GM18526 (cell line): ENCODE results near the gene CAMKMT.

Source experiments
- POLR2A ChIP-seq: IDR thresholded peaks from 3 replicates; pipeline ENCODE4 v1.6.1; 2011; ENCODE audit not compliant: insufficient read length; ENCODE audit errors: extremely low read depth

CAMKMT gene

DNA sequence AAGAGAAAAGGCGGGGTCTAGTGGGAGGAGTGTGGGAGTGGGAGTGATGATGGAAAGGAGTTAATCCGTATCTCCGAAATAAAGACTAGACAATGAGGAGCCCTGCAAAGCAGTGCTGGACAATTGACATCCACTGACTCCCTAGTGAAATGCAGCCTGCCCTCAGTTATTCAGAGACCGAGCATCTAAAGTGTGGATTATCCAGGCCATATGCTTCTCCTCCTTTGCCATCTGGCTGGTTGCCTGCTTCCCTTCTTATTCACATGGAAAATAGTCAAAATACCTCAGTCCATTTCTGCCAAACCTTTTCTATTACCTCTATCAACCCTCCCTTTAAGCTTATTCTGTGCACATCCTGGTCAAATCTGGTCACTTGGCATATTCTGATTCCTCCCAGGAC is 291.0 kb downstream of the CAMKMT start:
- TF ChIP-seq POLR2A: no peak

DNA sequence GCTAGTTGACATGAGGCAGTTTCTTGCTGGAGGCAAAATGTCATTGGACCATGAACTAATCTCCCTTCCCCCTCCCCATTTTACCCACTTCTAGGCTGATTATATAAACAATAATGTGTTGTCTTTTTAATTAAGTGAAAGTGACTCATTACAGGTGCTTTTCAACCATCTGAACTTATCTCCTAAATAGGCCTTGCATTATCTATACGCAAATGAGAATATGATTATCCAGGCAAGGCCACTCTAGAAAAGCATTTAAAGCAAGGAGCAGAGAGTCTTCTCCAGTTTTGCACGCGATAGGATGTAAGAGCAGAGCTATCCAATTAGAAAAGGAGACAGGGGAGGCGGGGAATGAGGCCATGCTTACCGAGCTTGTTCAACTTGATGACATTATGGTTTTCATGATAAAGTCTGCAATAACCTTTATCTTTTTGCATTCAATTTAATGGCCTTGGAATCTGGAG is 293.7 kb downstream of the CAMKMT start:
- no peak for TF ChIP-seq POLR2A

DNA sequence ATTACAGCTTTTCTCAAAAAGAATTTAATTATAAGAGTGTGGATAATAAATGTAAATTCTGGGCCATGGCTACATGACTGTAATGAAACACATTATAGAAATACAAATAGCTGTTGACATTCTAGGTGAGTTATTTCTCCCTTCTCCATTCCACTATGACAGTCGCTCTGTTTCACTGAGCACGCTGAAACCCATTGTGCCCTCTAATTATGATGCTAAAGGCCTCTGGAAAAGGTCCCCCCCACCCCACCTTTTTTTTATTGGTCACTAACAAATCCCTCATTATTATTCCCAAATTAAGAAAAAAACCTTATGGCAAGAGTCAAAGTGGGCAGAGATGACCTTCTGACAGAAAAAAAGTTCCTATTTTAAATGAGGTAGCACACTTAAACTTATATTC is 294.7 kb downstream of the CAMKMT start:
- no peak for TF ChIP-seq POLR2A

DNA sequence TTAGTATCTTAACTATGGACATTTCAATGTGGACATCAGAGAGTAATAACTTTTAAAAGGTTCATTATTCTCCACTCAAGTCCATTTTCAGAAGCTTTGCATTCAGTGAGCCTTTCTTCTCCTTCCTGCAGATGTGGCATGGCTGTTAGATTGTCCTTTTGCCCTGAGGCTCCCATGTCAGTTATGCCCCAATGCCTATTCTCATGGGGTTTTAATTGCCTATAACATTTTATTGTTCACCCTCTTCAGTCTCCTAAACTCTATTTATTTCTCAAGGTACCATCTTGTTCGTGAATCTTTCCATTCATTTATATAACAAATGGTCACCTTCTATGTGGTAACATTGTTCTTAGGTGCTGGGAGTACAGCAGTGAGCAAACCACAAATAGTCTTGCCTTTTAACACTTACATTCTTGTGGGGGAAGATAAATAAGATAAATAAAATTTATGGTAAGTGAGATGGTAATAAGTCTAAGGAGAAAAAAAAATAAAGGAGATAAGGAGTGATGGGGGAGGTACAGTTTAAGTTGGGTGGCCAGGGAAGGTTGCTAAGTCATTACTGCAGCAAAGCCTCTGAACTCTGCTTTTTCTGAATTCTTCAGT is 301.8 kb downstream of the CAMKMT start:
- TF ChIP-seq POLR2A: no peak

DNA sequence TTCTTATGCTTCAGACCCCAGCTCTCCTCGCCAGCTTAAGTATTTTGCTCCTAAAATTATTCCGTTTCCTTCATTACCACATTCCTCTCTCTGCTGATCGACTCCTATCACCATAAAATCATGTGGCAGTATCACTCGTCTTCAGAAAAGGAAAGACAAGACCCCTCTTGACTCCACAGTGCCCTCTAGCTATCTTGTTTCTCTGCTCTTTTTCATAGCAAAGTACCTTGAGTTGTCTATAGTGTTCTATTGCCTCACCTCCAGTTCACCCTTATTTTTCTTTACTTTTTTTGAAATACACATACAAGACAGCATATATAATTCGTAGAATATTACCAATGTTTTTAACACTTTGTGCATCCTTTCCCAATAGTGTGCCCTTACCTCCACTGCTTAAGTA is 306.6 kb downstream of the CAMKMT start:
- no peak for TF ChIP-seq POLR2A

DNA sequence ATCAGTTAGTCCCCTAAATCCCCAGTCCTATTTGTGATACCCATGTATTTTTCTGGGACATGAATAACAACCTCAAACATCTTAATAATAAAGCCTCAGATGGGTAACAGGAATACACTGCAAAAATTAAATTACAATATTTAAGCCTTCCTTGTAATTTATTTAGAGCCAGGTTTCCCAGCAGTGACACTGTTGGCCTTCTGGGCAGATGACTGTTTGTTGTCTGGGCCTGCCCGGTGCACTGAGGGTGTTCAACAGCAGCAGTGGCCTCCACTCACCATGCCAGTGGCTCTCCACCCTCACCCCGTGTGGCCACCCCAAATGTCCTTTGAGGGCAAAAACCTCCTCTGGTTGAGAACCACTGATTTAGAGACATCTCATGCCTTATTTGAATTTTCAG is 309.5 kb downstream of the CAMKMT start:
- no peak for TF ChIP-seq POLR2A

DNA sequence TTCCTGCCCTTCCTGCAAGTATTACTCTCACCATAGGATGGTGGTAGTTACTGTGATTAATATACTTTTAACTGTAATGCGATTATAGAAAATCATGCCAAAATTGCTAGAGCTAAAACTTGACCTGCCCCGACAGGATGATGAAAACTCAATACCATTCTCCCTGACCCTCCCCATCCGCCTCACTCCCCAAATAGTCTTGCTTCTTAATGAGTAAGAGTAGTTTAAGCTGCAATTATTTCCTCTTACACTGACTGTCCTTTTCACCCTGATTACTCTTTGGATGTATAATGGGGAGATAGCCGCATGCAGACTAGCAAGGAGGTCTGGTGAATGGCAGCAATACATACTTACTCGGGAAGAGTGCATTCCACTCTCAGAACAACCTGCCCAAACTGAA is 310.2 kb downstream of the CAMKMT start:
- no peak for TF ChIP-seq POLR2A

DNA sequence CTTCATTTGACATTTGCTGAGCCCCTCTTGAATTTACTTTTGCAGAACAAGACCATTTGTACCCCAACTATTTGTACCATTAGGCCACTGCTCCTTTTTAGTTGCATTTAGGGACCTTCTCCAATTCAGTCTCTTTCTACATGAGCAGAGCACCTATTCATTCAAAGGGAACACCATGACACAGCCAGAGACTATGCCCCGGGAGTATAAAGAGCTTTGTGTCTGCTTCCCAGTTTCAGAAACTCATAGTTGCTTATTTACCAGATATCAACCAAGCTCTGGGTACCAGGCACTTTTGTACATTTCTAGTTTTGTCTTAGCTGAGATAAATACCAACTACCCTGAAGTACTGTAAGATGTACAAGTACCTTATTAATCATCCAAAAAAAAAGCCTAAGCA is 310.7 kb downstream of the CAMKMT start:
- no peak for TF ChIP-seq POLR2A

DNA sequence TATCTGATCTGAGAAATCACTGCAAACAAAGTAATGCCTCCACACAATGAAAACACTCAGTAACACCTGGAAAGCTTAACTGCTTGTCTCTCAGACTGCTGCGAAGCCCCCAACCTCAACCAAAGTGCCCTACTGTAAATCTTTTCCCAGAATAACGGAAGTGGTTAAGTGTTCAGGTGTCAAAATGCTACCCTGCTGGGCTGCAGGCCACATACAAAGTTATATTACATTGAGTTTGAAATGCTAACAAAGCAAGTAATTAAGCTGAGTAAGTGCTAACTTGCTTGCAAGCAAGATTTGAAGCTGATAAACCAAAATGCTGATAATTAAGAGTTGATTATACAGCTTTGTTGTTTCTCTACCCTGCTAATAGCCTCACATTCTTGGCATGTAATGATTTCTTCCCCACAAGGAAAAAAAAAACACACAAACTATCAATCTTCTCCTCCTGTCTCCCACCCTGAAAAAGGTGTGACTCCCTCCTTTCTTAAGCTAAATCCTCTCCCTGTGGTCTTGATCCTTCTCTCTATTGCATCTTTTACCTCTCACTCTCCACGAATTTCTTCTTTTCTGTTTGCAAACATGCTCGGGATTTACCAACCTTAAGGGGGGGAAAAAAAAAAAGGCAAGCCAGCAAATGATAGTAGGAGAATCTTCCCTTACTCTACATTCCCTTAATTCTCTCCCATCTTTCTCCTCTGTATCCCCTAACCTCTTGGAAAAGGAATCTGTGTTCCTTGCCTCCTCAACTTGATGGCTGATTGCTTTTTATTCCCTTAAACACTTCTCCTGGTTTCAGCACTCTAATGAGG is 312.9 kb downstream of the CAMKMT start:
- TF ChIP-seq POLR2A: no peak

DNA sequence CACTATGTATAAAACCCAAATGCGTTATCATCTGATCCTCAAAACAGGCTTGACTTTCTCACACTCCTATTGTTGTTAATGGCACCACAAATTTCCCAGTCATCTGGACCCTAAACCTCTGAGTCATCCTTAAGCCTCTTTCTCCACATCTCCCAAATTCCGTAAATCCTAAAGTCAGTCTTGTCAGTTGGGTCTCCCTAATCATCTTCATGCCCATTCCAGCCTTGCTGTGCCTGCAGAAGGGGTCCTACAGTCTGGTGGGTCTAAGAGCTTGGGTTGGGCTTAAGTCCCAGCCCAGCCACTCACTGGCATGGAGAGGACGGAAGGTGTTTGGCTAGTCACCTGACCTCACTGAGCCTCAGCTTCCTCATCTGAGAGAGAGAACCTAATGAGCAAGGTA is 314.6 kb downstream of the CAMKMT start:
- TF ChIP-seq POLR2A: no peak

DNA sequence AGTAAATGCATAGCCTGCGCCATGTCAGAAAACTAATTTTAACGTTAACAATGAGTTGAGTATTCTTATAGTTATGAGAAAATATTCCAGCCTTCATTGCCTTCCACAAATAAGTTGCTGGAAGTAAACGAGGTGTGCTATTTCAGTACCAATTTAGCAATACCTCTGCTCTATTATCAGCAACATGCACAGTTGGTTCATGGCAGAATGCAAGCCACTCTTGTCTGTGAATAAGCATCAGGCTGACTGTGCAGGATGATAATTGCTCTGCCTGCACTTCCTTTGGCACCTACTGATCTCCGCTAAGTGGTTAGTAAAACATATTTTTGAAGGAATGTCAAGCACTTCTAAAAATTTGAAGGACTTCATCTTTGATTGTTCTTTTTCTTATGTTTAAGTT is 317.8 kb downstream of the CAMKMT start:
- no peak for TF ChIP-seq POLR2A

DNA sequence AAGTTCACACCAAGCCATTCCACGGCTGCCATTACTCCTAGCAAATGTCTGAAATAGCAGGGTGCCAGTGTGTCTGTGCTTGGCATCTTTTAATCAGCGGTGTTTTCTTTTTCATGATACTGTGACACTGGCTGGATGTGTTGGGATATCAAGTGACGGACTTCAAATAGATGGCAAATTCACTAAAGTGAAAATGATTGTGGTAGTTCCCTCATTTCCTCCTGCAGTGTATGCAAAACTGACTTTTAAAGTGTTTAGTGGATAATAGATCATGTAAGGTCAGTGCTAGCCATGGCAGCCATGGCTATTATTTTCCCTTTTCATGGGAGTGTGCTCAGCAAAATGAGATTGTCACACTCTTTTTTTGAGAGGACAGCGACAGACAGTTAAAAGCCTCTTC is 318.2 kb downstream of the CAMKMT start:
- no peak for TF ChIP-seq POLR2A

DNA sequence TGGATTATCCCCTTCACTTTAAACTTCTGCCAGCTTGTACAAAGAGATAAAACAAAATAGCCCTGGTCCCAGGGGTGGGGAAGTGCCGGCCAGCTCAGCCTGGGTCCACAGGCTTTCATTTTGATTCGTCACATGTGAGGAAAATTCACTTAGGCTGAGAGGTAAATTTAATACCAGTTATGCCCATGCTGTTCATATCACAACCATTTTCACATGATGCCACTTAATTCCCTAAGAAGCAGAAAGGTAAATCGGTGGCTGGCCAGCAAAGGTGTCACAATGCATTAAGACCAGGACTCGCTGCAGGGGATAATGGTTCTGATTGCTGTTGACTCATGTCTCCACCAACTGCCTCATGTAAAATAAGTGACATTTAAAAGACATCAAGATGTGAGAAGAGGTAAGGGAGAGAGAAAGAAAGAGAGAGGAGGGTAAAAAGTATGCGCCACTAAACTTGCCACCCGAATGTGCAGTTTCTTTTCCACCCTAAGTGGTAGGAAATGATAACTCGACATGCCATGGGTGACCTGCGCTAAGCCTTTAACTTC is 318.8 kb downstream of the CAMKMT start:
- no peak for TF ChIP-seq POLR2A

DNA sequence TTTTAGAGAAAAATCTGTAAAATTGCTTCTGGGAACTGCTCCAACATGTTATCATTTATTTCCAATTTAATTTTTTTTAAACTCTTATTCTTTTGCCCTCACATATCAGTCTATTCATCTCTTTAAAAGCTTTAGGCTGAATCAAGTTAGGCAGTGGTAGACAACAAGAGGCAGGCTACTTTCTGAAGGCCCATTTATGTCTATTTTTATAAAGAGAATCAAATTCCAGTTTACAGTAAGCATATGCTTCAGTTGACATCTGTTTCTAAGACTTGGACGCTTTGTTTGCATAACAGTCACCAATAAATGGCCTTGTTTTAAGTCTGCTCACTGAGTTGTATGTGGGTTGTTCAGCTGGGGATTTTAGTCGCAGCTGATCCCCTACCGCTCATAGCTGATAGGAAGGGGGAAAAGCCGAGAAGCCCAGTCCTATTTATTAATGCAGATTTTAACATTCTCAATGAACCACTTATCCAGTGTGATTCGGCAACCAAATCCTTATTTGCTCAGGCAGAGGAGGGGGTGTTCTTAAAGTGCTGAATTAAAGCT is 319.3 kb downstream of the CAMKMT start:
- TF ChIP-seq POLR2A: no peak

DNA sequence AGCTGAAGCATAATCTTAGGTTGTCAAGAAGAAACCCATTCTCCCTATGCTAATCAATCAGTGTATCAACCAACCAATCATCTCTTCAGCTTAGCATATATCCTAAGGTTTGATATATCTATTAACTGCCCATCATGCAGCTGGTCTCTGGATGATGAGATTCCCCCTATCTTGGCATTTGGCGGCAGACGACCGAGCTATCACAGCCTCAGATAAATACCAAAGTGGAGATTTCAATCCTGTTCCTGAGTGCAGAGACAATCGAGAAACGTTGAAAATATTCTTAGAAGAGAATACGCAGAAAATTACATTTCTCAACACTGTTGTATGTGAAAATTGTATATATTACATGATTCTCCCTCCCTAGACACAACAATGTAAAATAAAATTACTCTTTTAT is 320.7 kb downstream of the CAMKMT start:
- TF ChIP-seq POLR2A: no peak

DNA sequence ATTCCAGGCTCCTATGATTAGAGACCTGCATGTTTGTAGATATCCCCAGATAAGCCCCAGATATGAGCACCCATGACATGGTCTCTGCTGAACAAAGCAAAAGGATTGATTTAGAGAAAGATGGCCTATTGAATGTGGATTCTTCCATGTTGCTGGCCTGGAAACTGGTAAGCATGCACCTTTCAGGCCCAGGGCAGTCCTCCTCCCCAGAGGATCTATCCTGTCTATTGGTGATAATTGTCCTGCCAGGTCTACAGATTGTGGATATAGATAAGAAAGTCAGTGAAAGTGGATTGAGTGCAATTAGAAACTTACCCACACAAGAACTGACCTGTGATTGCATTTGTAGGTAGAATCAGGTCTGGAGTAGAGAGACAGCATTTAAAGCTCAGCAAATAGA is 322.8 kb downstream of the CAMKMT start:
- no peak for TF ChIP-seq POLR2A
